Transverse colon (tissue), 4 donors: ENCODE data around the gene ZDHHC7. TPM values are rescaled to one million over a fixed set of nuclear protein-coding genes. Genes with fewer than 3 reads are reported as not detected.

Experiments
- DNase-seq: peaks from one replicate; pipeline ENCODE4 v3.0.0-alpha.2; 2019
- H3K27ac ChIP-seq, 4 donors: fragments of 200-600 bp; sonication (generic); 2 replicates each; pipeline ENCODE4 v1.5.1; 2016 to 2018; ENCODE audit warnings: inconsistent platforms in 4 of 4
- H3K27me3 ChIP-seq: fragments of 200-600 bp; sonication (generic); 2 replicates; pipeline ENCODE4 v1.5.1; 2017; ENCODE audit warnings: inconsistent platforms
- H3K36me3 ChIP-seq, 4 donors: fragments of 200-600 bp; sonication (generic); 2 replicates each; pipeline ENCODE4 v1.5.1; 2017 to 2019; ENCODE audit warnings: inconsistent platforms in 4 of 4
- H3K4me1 ChIP-seq, 4 donors: fragments of 200-600 bp; sonication (generic); 2 replicates each; pipeline ENCODE4 v1.5.1; 2017 to 2020; ENCODE audit warnings: inconsistent platforms in 4 of 4
- H3K4me3 ChIP-seq, 4 donors: fragments of 200-600 bp; sonication (generic); 1 replicate in 1 of 4; 2 replicates in 3 of 4; pipeline versions ENCODE4 v1.5.1 to v1.6.1; 2017 to 2019; ENCODE audit warnings: inconsistent platforms in 4 of 4
- H3K9me3 ChIP-seq, 2 donors: fragments of 200-600 bp; sonication (generic); 2 replicates each; pipeline ENCODE4 v1.5.1; 2017 to 2019; ENCODE audit warnings: inconsistent platforms in 2 of 2
- CTCF ChIP-seq, 5 experiments: fragments of 200-600 bp in 3 of 5; fragments of 450-650 bp in 2 of 5; sonication (generic) in 3 of 5; IDR thresholded peaks; 1 replicate in 2 of 5; 2 replicates in 3 of 5; pipeline ENCODE4 v1.5.1; 2016 to 2017; ENCODE audit warnings: antibody characterized with exemption in 5 of 5, inconsistent platforms in 3 of 5, mild to moderate bottlenecking in 2 of 5, moderate library complexity in 1 of 5
- EP300 ChIP-seq: sonication (generic); formaldehyde crosslinking; IDR thresholded peaks from one replicate; pipeline ENCODE4 v1.6.1; 2017; ENCODE audit warnings: antibody characterized with exemption, low read depth
- POLR2A ChIP-seq: fragments of 450-650 bp; IDR thresholded peaks from one replicate; pipeline ENCODE4 v1.6.1; 2016; ENCODE audit warnings: antibody characterized with exemption, mild to moderate bottlenecking, moderate library complexity
- POLR2AphosphoS5 ChIP-seq, 3 donors: sonication (generic); formaldehyde crosslinking; IDR thresholded peaks; one replicate each; pipeline ENCODE4 v1.6.1; 2016; ENCODE audit warnings: antibody characterized with exemption in 3 of 3
- WGBS, 2 donors: methylation state at CpG; one replicate each; pipeline ENCODE4 v1.1.5; 2018; ENCODE audit warnings: low coverage in 1 of 2; 5-methylcytosine and 5-hydroxymethylcytosine counted together
- in situ Hi-C, 4 donors: fragments of 200-750 bp; cut with MboI; loops; one replicate each; pipeline versions ENCODE4 v1.15.0 to v1.15.1; 2017; ENCODE audit warnings: low sequenced_read_pairs in 3 of 4, low pct_ligation_motif_present in 1 of 4, low pct_unique_long_range_greater_than_20kb in 1 of 4
- intact Hi-C: fragments of 100-400 bp; cut with DNase I; formaldehyde crosslinking; loops from one replicate; pipeline ENCODE4 v1.15.1; 2023; ENCODE audit warnings: low total_unique reads
- total RNA-seq, 4 donors: library from RNA; depleted of rRNA; stranded (reverse); fragments of >200 nt; gene quantifications; one replicate each; pipeline ENCODE4 v1.1.0, GENCODE V29; 2016

ZDHHC7 gene
- total RNA-seq, 4 donors from 2014 or later = 100 to 940 (median 120) TPM

- H3K27me3 ChIP-seq = no peaks in the 10 kb centered on the region
- in situ Hi-C loops = no loop called here
- no peaks in the 10 kb centered on the region for H3K36me3 ChIP-seq
- no peak overlapping the region for H3K27ac ChIP-seq
- DNase-seq = no peak
- TF ChIP-seq POLR2AphosphoS5 (IDR thresholded peaks at IDR 0.05) = no peak
- no peak for TF ChIP-seq POLR2A
- TF ChIP-seq CTCF (IDR thresholded peaks at IDR 0.05) = no peak
- no peak for TF ChIP-seq EP300
- no peaks in the 10 kb centered on the region for H3K9me3 ChIP-seq
- H3K4me3 ChIP-seq = no peak overlapping the region
- whole genome bisulfite sequencing, 2 donors = 76 to 90% methylated on average over 7 to 10 of the region's 10 CpGs
- intact Hi-C loops = loop anchor here (5.0 kb wide), 1 partner anchor 198 kb away; no protein-coding TSS in a partner anchor
- H3K4me1 ChIP-seq = peaks cover 4 to 22% (median 15%) of the 10 kb centered on the region in 4 donors
Observed at GRCh38 chr16:84949772-84950436, 61.4 kb downstream of the ZDHHC7 start.

DNA sequence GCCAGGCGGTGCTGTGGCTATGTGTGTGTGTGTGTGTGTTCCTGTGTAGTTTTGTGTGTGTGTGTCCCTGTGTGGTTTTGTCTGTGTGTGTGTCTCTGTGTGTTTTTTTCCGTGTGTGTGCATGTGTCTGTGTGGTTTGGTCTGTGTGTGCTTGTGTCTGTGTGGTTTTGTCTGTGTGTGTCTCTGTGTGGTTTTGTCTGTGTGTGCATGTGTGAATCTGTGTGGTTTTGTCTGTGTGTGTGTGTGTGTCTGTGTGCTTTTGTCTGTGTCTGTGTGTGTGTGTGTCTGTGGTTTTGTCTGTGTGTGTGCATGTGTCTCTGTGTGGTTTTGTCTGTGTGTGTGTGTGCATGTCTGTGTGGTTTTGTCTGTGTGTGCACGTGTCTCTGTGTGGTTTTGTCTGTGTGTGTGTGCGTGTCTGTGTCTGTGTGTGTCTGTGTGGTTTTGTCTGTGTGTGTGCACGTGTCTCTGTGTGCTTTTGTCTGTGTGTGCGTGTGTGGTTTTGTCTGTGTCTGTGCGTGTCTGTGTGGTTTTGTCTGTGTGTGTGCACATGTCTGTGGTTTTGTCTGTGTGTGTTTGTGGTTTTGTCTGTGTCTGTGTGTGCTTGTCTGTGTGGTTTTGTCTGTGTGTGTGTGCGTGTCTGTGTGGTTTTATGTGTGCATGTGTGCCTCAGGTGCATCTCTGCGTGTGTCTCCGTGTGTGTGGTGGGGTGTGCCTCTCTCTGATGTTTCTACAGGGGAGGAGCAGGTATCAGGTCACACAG, 62.3 kb downstream of the ZDHHC7 start:
- 58 to 61% methylated on average over 9 to 10 of the region's 10 CpGs for WGBS, 2 donors
- intact Hi-C loops (no loop called here), in situ Hi-C loops (no loop called here)
- H3K36me3 ChIP-seq = no peaks in the 10 kb centered on the region
- no peak overlapping the region for H3K27ac ChIP-seq
- TF ChIP-seq POLR2AphosphoS5 (IDR thresholded peaks at IDR 0.05) (no peak), EP300 (no peak), POLR2A (no peak), CTCF (IDR thresholded peaks at IDR 0.05) (no peak)
- peaks cover 4 to 22% (median 15%) of the 10 kb centered on the region in 4 donors for H3K4me1 ChIP-seq
- H3K4me3 ChIP-seq = no peak overlapping the region
- H3K9me3 ChIP-seq = no peaks in the 10 kb centered on the region
- no peaks in the 10 kb centered on the region for H3K27me3 ChIP-seq
- DNase-seq = no peak

DNA sequence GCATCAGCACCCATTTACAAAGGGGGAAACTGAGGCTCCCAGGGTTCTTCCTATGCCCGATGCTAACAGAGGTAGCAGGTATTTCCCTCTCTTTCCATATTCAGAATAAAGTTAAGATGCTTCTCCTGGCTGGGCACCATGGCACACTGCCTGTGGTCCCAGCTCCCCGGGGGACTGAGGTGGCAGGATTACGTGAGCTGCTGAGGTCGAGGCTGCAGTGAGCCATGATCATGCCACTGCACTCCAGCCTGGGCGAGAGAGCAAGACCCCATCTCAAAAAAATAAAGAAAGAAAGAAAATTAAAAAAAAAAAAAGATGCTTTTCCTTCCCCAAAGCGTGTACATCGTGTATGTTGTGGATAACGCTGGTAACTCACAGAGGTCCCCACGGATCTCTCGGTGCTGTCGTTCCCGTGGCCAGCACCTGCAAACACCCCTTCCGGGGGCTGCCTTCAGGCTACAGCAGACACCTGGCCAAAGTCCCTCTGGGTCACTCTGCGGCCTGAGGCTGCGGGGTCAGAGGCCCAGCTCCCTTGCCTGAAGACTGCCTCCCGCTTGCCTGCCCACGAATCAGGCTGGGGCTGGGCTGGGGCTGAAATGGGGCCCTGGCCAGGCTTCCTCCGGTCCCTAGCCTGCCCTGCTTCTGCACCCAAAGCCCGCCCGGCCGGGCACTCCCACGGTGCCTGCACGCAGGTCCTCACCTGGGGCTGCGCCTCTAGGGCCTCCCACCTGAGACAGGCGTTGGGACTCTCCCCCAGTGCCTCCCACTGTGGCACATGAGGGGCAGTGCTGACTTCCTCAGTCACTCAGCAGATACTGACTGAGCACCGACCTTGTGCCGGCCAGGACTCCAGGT, 63.1 kb downstream of the ZDHHC7 start:
- no peaks in the 10 kb centered on the region for H3K27me3 ChIP-seq
- WGBS, 2 donors = 57 to 77% methylated on average over 10 to 27 of the region's 27 CpGs
- H3K4me3 ChIP-seq = no peak overlapping the region
- TF ChIP-seq POLR2A = no peak
- TF ChIP-seq POLR2AphosphoS5 (IDR thresholded peaks at IDR 0.05) = no peak
- TF ChIP-seq CTCF (IDR thresholded peaks at IDR 0.05) = no peak
- no peak for TF ChIP-seq EP300
- no peaks in the 10 kb centered on the region for H3K9me3 ChIP-seq
- DNase-seq = no peak
- intact Hi-C loops (no loop called here), in situ Hi-C loops (no loop called here)
- no peak overlapping the region for H3K27ac ChIP-seq
- H3K4me1 ChIP-seq = peaks cover 4 to 18% (median 13%) of the 10 kb centered on the region in 4 donors
- no peaks in the 10 kb centered on the region for H3K36me3 ChIP-seq

DNA sequence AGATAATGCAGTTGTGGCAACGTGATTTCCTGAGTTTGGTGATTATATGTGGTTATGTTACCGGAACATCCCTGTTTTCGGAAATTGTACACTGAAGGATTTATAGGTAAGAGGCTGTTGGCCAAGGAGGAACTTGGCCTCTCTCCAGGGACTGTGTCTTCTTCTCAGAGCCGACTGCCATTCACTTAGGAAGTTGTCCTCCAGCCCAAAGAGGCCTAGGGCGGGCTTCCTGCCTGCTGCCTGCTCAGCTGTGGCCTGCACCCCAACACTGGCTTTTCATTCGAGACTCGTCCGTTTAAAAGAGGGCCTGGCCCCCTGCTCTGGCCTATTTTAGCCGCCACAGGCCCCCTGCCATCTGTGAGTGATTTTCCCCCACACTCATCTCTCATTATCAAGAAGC, 64.3 kb downstream of the ZDHHC7 start:
- Histone ChIP-seq H3K36me3 (no peaks in the 10 kb centered on the region), H3K4me3 (no peak overlapping the region), H3K27ac (peak overlapping the region in 1 of 4 donors; percentile 32), H3K9me3 (no peaks in the 10 kb centered on the region), H3K27me3 (no peaks in the 10 kb centered on the region), H3K4me1 (peaks cover 0 to 10% (median 6%) of the 10 kb centered on the region in 4 donors)
- DNase-seq = peak; percentile 58
- WGBS, 2 donors = 27 to 42% methylated on average over 5 to 9 of the region's 9 CpGs
- in situ Hi-C loops (no loop called here), intact Hi-C loops (no loop called here)
- peak in 1 of 3 donors; percentile 63 for TF ChIP-seq POLR2AphosphoS5 (IDR thresholded peaks at IDR 0.05)
- TF ChIP-seq CTCF (IDR thresholded peaks at IDR 0.05) = no peak
- TF ChIP-seq EP300 = peak; percentile 13
